HL-60 (cell line): ENCODE results near the gene USH2A.

Source experiments
- DNase-seq, 2 experiments: peaks; one replicate each; pipeline ENCODE4 v3.0.0-alpha.2; 2010 to 2020; ENCODE audit warnings: low read depth in 1 of 2, low spot score in 1 of 2
- H3K27ac ChIP-seq: fragments of 250-450 bp; sonication (Bioruptor Pico); replicated peaks from 2 replicates; pipeline ENCODE4 v1.5.1; 2020; ENCODE audit warnings: mild to moderate bottlenecking, moderate library complexity
- H3K27me3 ChIP-seq: fragments of 250-450 bp; sonication (Bioruptor Pico); 2 replicates; pipeline ENCODE4 v1.5.1; 2021; ENCODE audit warnings: mild to moderate bottlenecking, moderate library complexity; ENCODE audit not compliant: insufficient read depth, poor library complexity, severe bottlenecking
- H3K4me3 ChIP-seq: replicated peaks from 2 replicates; pipeline ENCODE4 v1.5.1; 2011; ENCODE audit warnings: mild to moderate bottlenecking, control low read depth, low read length; ENCODE audit not compliant: insufficient read depth
- GABPA ChIP-seq: IDR thresholded peaks from 2 replicates; pipeline ENCODE4 v1.6.1; 2012; ENCODE audit warnings: low read depth
- POLR2AphosphoS5 ChIP-seq: IDR thresholded peaks from 2 replicates; pipeline ENCODE4 v1.6.1; 2012; ENCODE audit warnings: low read depth
- SPI1 ChIP-seq: IDR thresholded peaks from 2 replicates; pipeline ENCODE4 v1.6.1; 2012; ENCODE audit warnings: low read depth, mild to moderate bottlenecking, borderline replicate concordance
- TF ChIP-seq, protein P1 (sequence below): IDR thresholded peaks from 2 replicates; pipeline ENCODE4 v1.6.1; 2012; ENCODE audit warnings: low read depth; ENCODE audit not compliant: insufficient replicate concordance
- TF ChIP-seq, protein P2 (sequence below): IDR thresholded peaks from one replicate; pipeline ENCODE4 v1.5.1; 2011; ENCODE audit warnings: low read length, control low read depth, inconsistent platforms; ENCODE audit not compliant: insufficient read depth

USH2A gene

DNA sequence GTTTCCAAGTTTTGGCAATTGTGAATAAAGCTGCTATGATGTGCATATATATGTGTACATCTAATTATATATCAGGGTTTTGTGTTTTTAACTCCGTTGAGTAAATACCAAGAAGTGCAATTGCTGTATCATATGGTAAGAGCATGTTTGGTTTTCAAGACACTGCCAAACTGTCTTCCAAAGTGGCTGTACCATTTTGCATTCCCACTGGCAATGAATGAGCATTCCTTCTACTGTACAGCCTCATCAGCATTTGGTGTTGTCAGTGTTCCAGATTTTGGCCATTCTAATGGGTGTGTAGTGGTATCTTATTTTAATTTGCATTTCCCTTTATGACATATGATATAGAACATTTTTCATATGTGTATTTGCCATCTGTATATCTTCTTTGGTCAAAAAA lies 246.3 kb downstream of the USH2A start:
- Histone ChIP-seq H3K27ac (no peak overlapping the region), H3K27me3 (no peaks in the 10 kb centered on the region), H3K4me3 (no peak overlapping the region)
- no peak for TF ChIP-seq POLR2AphosphoS5
- TF ChIP-seq SPI1: no peak
- TF ChIP-seq GABPA: no peak
- TF ChIP-seq, protein P1, sequence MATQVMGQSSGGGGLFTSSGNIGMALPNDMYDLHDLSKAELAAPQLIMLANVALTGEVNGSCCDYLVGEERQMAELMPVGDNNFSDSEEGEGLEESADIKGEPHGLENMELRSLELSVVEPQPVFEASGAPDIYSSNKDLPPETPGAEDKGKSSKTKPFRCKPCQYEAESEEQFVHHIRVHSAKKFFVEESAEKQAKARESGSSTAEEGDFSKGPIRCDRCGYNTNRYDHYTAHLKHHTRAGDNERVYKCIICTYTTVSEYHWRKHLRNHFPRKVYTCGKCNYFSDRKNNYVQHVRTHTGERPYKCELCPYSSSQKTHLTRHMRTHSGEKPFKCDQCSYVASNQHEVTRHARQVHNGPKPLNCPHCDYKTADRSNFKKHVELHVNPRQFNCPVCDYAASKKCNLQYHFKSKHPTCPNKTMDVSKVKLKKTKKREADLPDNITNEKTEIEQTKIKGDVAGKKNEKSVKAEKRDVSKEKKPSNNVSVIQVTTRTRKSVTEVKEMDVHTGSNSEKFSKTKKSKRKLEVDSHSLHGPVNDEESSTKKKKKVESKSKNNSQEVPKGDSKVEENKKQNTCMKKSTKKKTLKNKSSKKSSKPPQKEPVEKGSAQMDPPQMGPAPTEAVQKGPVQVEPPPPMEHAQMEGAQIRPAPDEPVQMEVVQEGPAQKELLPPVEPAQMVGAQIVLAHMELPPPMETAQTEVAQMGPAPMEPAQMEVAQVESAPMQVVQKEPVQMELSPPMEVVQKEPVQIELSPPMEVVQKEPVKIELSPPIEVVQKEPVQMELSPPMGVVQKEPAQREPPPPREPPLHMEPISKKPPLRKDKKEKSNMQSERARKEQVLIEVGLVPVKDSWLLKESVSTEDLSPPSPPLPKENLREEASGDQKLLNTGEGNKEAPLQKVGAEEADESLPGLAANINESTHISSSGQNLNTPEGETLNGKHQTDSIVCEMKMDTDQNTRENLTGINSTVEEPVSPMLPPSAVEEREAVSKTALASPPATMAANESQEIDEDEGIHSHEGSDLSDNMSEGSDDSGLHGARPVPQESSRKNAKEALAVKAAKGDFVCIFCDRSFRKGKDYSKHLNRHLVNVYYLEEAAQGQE: no peak
- TF ChIP-seq, protein P2, sequence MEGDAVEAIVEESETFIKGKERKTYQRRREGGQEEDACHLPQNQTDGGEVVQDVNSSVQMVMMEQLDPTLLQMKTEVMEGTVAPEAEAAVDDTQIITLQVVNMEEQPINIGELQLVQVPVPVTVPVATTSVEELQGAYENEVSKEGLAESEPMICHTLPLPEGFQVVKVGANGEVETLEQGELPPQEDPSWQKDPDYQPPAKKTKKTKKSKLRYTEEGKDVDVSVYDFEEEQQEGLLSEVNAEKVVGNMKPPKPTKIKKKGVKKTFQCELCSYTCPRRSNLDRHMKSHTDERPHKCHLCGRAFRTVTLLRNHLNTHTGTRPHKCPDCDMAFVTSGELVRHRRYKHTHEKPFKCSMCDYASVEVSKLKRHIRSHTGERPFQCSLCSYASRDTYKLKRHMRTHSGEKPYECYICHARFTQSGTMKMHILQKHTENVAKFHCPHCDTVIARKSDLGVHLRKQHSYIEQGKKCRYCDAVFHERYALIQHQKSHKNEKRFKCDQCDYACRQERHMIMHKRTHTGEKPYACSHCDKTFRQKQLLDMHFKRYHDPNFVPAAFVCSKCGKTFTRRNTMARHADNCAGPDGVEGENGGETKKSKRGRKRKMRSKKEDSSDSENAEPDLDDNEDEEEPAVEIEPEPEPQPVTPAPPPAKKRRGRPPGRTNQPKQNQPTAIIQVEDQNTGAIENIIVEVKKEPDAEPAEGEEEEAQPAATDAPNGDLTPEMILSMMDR: no peak
- no peak for DNase-seq

- Histone ChIP-seq H3K27ac (no peak overlapping the region), H3K4me3 (no peak overlapping the region), H3K27me3 (no peaks in the 10 kb centered on the region)
- DNase-seq: no peak
- TF ChIP-seq, protein P1: no peak
- TF ChIP-seq, protein P2: no peak
- TF ChIP-seq SPI1 (no peak), GABPA (no peak), POLR2AphosphoS5 (no peak)
These were observed 247.5 kb downstream of the USH2A start for GRCh38 chr1:216175714-216176113.

GRCh38 chr1:216173376-216173995 lies 249.8 kb downstream of the USH2A start:
- no peak for DNase-seq
- TF ChIP-seq POLR2AphosphoS5: no peak
- TF ChIP-seq, protein P2: no peak
- TF ChIP-seq GABPA: no peak
- Histone ChIP-seq H3K27ac (no peak overlapping the region), H3K4me3 (no peak overlapping the region), H3K27me3 (no peaks in the 10 kb centered on the region)

GRCh38 chr1:216169351-216169750 lies 253.9 kb downstream of the USH2A start:
- TF ChIP-seq, protein P1: no peak
- TF ChIP-seq POLR2AphosphoS5 (no peak), GABPA (no peak), SPI1 (no peak)
- TF ChIP-seq, protein P2: no peak
- no peak overlapping the region for H3K4me3 ChIP-seq
- no peaks in the 10 kb centered on the region for H3K27me3 ChIP-seq
- no peak overlapping the region for H3K27ac ChIP-seq
- no peak for DNase-seq
